Activated T-helper 2 cell treated with anti-CD3 and anti-CD28 coated beads, Interferon-gamma antibody, Interleukin-2, Interleukin-4, amounts not matched to agents 10 μg/mL and 5 μg/mL and 100 μg/mL, durations not matched to agents 14 hours and 24 hours and 36 hours (primary cell): Measurements from ENCODE around the gene WDR38. TPM values are rescaled to one million over a fixed set of nuclear protein-coding genes. Genes with fewer than 3 reads are reported as not detected.
"Not testable (repeated sequence)": the region's sequence is repeated elsewhere in the genome, so short reads cannot be mapped to it uniquely, and the experiment has no call there.

ENCODE experiments used
- DNase-seq: peaks from one replicate; pipeline ENCODE4 v3.0.0; 2021; ENCODE audit warnings: low spot score
- H3K27ac Mint-ChIP-seq: one replicate; pipeline ENCODE4 v1.8.0; 2021; ENCODE audit warnings: mixed read lengths
- H3K27me3 Mint-ChIP-seq: one replicate; pipeline ENCODE4 v1.8.0; 2021; ENCODE audit warnings: low read depth, mixed read lengths
- H3K36me3 Mint-ChIP-seq: one replicate; pipeline ENCODE4 v1.8.0; 2021; ENCODE audit warnings: low read depth, mixed read lengths
- H3K4me1 Mint-ChIP-seq: one replicate; pipeline ENCODE4 v1.8.0; 2021; ENCODE audit warnings: low read depth, mixed read lengths
- H3K4me3 Mint-ChIP-seq: one replicate; pipeline ENCODE4 v1.8.0; 2021; ENCODE audit warnings: low read depth, mild to moderate bottlenecking, moderate library complexity, mixed read lengths
- H3K9me3 Mint-ChIP-seq: one replicate; pipeline ENCODE4 v1.8.0; 2021; ENCODE audit warnings: mixed read lengths
- intact Hi-C: fragments of 100-400 bp; cut with micrococcal nuclease; formaldehyde crosslinking; loops from one replicate; pipeline ENCODE4 v1.15.1; 2023
- total RNA-seq: library from RNA; stranded (reverse); gene quantifications from 2 replicates; pipeline ENCODE4 v1.2.3, GENCODE V29; 2022

Gene WDR38
- total RNA-seq, 1 donor from 2014 or later, result not detected

DNA sequence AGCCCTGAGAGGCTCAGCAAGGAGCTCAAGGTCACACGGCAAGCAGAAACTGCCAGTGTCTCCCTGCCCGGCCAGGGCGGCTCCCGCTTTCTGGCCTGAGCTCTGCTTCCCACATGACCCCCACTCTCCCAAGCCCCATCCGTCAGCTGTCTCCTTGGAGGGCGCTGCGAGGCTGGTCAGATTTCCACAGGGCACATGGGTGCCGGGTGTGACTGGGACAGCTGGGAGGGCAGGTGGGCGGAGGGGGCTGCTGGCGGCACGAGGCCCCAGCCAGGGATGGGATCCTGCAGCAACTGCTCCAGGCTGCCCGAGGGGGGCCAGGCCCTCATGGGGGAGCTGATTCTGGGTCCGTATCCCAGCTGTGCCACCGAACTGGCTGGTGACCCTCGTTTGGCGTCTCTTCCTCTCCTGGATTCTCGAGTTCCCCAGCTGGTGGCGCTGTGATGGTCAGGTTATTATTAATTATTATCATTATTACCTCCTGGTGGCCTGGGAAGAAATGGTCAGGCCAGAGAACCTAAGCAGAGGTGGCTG, 12.9 kb upstream of the WDR38 start:
- H3K4me1 Mint-ChIP-seq, result no peaks in the 10 kb centered on the region
- no peak overlapping the region for H3K27ac Mint-ChIP-seq
- DNase-seq, result no peak
- no peak overlapping the region for H3K4me3 Mint-ChIP-seq
- H3K36me3 Mint-ChIP-seq, result no peaks in the 10 kb centered on the region
- peaks cover 9% of the 10 kb centered on the region for H3K27me3 Mint-ChIP-seq
- no peaks in the 10 kb centered on the region for H3K9me3 Mint-ChIP-seq
- intact Hi-C loops, result no loop called here

DNA sequence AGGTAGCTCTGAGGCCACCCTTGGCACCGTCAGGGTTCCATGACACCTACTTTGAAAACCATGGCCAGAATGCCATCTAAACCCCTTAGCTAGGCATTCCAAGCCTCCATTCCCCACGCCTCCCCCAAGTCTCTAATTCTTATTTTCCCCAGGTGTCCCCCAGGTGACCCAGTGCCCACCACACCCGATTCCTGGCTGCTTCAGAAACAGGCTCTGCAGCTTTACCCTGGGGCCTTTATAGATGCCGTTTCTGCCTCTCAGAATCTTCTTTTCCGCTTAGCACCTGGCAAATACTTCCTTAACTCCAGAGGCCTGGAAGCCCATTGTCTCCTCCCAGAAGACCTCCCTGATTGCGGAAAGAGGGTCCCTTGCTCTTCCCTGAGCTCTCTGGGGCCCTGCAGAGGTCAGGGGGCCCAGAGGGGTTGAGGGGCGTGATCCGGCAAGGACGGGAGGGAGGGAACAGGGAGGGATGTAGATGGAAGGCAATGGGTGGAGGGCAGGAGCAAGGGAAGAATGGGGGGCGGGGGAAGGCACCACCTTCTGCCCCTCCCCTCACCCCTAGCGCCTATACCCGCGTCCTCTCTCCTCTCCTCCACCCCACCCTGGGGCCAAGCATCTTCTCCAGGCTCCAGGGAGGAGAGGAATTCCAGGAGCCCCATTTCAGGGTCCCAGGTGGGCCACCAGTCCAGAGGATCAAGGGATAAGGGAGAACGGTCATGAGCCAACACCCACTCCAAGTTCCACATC, 12.0 kb upstream of the WDR38 start:
- Mint-ChIP-seq H3K36me3 (no peaks in the 10 kb centered on the region), H3K9me3 (no peaks in the 10 kb centered on the region), H3K27me3 (peaks cover 9% of the 10 kb centered on the region), H3K4me3 (no peak overlapping the region), H3K4me1 (no peaks in the 10 kb centered on the region), H3K27ac (no peak overlapping the region)
- no peak for DNase-seq
- intact Hi-C loops, result no loop called here

GRCh38 chr9:124843456-124844034, 9.7 kb upstream of the WDR38 start:
- H3K9me3 Mint-ChIP-seq, result no peaks in the 10 kb centered on the region
- DNase-seq, result no peak
- no peak overlapping the region for H3K27ac Mint-ChIP-seq
- H3K27me3 Mint-ChIP-seq, result peaks cover 2% of the 10 kb centered on the region
- H3K36me3 Mint-ChIP-seq, result no peaks in the 10 kb centered on the region
- no peak overlapping the region for H3K4me3 Mint-ChIP-seq
- intact Hi-C loops, result no loop called here
- H3K4me1 Mint-ChIP-seq, result no peaks in the 10 kb centered on the region

DNA sequence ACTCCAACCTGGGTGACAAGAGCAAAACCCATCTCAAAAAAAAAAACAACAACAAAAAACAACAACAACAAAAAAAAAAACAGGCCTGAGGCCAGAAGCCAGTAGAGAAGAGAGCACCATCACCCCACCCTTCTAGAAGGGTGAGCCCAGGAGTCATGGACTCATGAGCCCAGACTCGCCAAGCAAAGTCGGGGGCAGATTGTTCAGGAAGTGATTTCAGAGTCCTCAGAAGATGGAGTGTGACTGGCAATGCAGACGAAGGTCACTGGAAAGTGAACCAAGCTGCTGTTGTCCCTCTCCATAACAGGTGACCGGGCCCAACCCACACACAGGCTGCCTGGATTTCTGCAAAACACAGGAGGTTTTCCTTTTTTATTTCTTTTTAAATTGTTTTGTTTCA, 9.0 kb upstream of the WDR38 start:
- Mint-ChIP-seq H3K36me3 (no peaks in the 10 kb centered on the region), H3K27ac (no peak overlapping the region), H3K9me3 (no peaks in the 10 kb centered on the region), H3K27me3 (peaks cover 2% of the 10 kb centered on the region), H3K4me1 (no peaks in the 10 kb centered on the region), H3K4me3 (no peak overlapping the region)
- intact Hi-C loops, result no loop called here
- no peak for DNase-seq

DNA sequence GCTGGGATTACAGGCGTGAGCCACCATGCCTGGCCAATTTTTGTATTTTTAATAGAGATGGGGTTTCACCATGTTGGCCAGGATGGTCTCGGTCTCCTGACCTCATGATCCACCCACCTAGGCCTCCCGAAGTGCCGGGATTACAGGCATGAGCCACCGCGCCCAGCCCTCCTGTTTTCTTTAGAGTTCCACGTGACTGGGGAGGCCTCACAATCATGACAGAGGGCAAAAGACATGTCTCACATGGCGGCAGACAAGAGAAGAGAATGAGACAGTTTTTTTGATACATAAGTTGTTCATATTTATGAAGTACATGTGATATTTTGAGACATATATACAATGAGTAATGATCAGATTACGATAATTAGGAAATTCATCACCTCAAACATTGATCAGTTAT, 6.8 kb upstream of the WDR38 start:
- H3K4me3 Mint-ChIP-seq, intact Hi-C loops, H3K27ac Mint-ChIP-seq: not testable (repeated sequence)

GRCh38 chr9:124846969-124847368, 6.3 kb upstream of the WDR38 start:
- H3K36me3 Mint-ChIP-seq, result no peaks in the 10 kb centered on the region
- DNase-seq, result no peak
- no peak overlapping the region for H3K27ac Mint-ChIP-seq
- peaks cover 8% of the 10 kb centered on the region for H3K27me3 Mint-ChIP-seq
- H3K4me1 Mint-ChIP-seq, result no peaks in the 10 kb centered on the region
- no peak overlapping the region for H3K4me3 Mint-ChIP-seq
- intact Hi-C loops, result no loop called here
- H3K9me3 Mint-ChIP-seq, result no peaks in the 10 kb centered on the region

More for the DNA sequence above, 6.8 kb upstream of the WDR38 start:
- not testable (repeated sequence) for H3K36me3 Mint-ChIP-seq, DNase-seq, H3K4me1 Mint-ChIP-seq, H3K27me3 Mint-ChIP-seq, H3K9me3 Mint-ChIP-seq

DNA sequence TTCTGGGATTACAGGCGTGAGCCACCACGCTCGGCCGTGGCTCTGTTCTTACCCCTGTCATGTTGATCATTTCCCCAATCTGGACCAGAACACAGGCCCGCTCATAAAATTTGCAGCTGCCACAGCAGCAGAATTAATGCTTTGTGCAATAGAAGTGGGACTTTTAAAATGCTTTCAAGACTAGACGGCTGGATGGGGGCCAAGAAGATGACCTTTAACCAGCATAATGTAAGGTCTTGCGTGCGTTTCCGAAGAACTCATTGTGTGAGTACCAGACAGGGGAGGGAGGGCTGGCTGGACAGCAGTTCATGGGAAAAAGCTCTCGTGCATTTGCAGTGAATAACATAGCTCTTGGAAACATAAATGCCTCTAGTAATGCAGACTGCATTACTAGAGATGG, 3.5 kb upstream of the WDR38 start:
- H3K36me3 Mint-ChIP-seq, result no peaks in the 10 kb centered on the region
- intact Hi-C loops, result loop anchor here (10.0 kb wide), 1 partner anchor 525 kb away; no protein-coding TSS in a partner anchor

GRCh38 chr9:124852121-124852828, 985 bp upstream of the WDR38 start:
- intact Hi-C loops, result loop anchor here (2.0 to 10.0 kb wide), 2 partner anchors 139 to 523 kb away; no protein-coding TSS in a partner anchor
- H3K36me3 Mint-ChIP-seq, result peaks cover 12% of the 10 kb centered on the region
- no peak overlapping the region for H3K27ac Mint-ChIP-seq
- no peak overlapping the region for H3K4me3 Mint-ChIP-seq
- no peaks in the 10 kb centered on the region for H3K9me3 Mint-ChIP-seq
- DNase-seq, result no peak
- peaks cover 3% of the 10 kb centered on the region for H3K4me1 Mint-ChIP-seq
- H3K27me3 Mint-ChIP-seq, result peaks cover 11% of the 10 kb centered on the region

More for the DNA sequence above, 3.5 kb upstream of the WDR38 start:
- Mint-ChIP-seq H3K4me1 (peaks cover 3% of the 10 kb centered on the region), H3K4me3 (no peak overlapping the region), H3K9me3 (no peaks in the 10 kb centered on the region), H3K27me3 (peaks cover 11% of the 10 kb centered on the region), H3K27ac (no peak overlapping the region)
- no peak for DNase-seq

GRCh38 chr9:124853605-124854143, 414 bp downstream of the WDR38 start:
- peak overlapping the region; percentile 47 for H3K4me3 Mint-ChIP-seq
- intact Hi-C loops, result loop anchor here (1.0 to 10.0 kb wide), 4 partner anchors 8 to 521 kb away; partner anchors contain the start of gene RPL35
- H3K27me3 Mint-ChIP-seq, result peaks cover 8% of the 10 kb centered on the region
- H3K4me1 Mint-ChIP-seq, result peaks cover 6% of the 10 kb centered on the region
- no peaks in the 10 kb centered on the region for H3K9me3 Mint-ChIP-seq
- DNase-seq, result no peak
- H3K27ac Mint-ChIP-seq, result no peak overlapping the region
- peaks cover 26% of the 10 kb centered on the region for H3K36me3 Mint-ChIP-seq

GRCh38 chr9:124854161-124854560, 901 bp downstream of the WDR38 start:
- Mint-ChIP-seq H3K27me3 (peaks cover 8% of the 10 kb centered on the region), H3K27ac (no peak overlapping the region), H3K4me3 (no peak overlapping the region), H3K9me3 (no peaks in the 10 kb centered on the region), H3K36me3 (peaks cover 31% of the 10 kb centered on the region), H3K4me1 (peaks cover 6% of the 10 kb centered on the region)
- DNase-seq, result no peak
- intact Hi-C loops, result loop anchor here (10.0 kb wide), 1 partner anchor 521 kb away; no protein-coding TSS in a partner anchor

DNA sequence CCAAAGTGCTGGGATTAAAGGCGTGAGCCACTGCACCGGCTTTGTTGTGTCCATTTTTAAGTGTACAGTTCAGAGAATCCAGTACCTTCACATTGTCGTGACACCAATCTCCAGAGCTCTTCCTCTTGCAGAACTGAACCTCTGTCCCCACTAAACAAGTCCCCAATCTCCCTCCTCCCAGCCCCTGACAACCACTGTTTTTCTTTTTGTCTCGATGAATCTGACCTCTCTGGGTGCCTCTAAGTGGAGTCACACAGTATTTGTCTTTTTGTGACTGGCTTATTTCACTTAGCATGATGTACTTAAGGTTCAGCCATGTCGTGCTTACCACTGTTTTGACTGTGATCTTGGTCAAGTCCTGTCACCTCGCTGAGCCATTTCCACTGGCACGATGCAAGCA, 1.6 kb downstream of the WDR38 start:
- H3K4me1 Mint-ChIP-seq, result peaks cover 11% of the 10 kb centered on the region
- H3K4me3 Mint-ChIP-seq, result no peak overlapping the region
- H3K9me3 Mint-ChIP-seq, result no peaks in the 10 kb centered on the region
- H3K36me3 Mint-ChIP-seq, result peaks cover 38% of the 10 kb centered on the region
- H3K27me3 Mint-ChIP-seq, result peaks cover 8% of the 10 kb centered on the region
- peak overlapping the region; percentile 1 for H3K27ac Mint-ChIP-seq
- DNase-seq, result no peak
- intact Hi-C loops, result loop anchor here (10.0 kb wide), 1 partner anchor 520 kb away; no protein-coding TSS in a partner anchor

GRCh38 chr9:124855566-124855943, 2.3 kb downstream of the WDR38 start:
- DNase-seq, result no peak
- no peak overlapping the region for H3K4me3 Mint-ChIP-seq
- intact Hi-C loops, result loop anchor here (10.0 kb wide), 1 partner anchor 519 kb away; no protein-coding TSS in a partner anchor
- H3K9me3 Mint-ChIP-seq, result no peaks in the 10 kb centered on the region
- H3K27ac Mint-ChIP-seq, result no peak overlapping the region
- H3K27me3 Mint-ChIP-seq, result peaks cover 8% of the 10 kb centered on the region
- peaks cover 45% of the 10 kb centered on the region for H3K36me3 Mint-ChIP-seq
- H3K4me1 Mint-ChIP-seq, result peaks cover 18% of the 10 kb centered on the region
